IMR-90 (cell line): ENCODE data around the gene FAM76A. TPM values are rescaled to one million over a fixed set of nuclear protein-coding genes. Genes with fewer than 3 reads are reported as not detected.
A peak's percentile ranks its signal among the peaks of the same experiment; 100 is the strongest.

Experiments
- ATAC-seq: fragments of 200-7000 bp; cut with Tn5 transposase; 2 replicates; pipeline ENCODE4 v1.9.1; 2020; ENCODE audit warnings: low read depth, mild to moderate bottlenecking, moderate library complexity
- BruUV-seq: library from RNA; stranded (reverse); fragments of 400-500 nt; replicated peaks from 2 replicates; lab custom pipeline; 2021; lab: Mats Ljungman, UMichigan
- CTCF ChIA-PET: fragments of 300-600 bp; formaldehyde crosslinking; extraction: SDS; loops from one replicate; lab custom pipeline; 2021; ENCODE audit warnings: antibody characterized with exemption; lab: Yijun Ruan, JAX
- POLR2A ChIA-PET: fragments of 300-600 bp; sonication (Branson Sonifier 250); formaldehyde crosslinking; loops from one replicate; lab custom pipeline; 2022; ENCODE audit warnings: antibody characterized with exemption; ENCODE audit not compliant: unreplicated experiment; lab: Charles Lee
- DNase-seq: peaks from one replicate; pipeline ENCODE4 v3.0.0; 2013
- H2AFZ ChIP-seq: replicated peaks from 2 replicates; pipeline ENCODE3; 2013; ENCODE audit warnings: low read length, mild to moderate bottlenecking; ENCODE audit not compliant: poor library complexity
- H2AK5ac ChIP-seq: 2 replicates; pipeline ENCODE4 v1.6.1; 2013; ENCODE audit warnings: low read depth, low read length, inconsistent platforms
- H2AK9ac ChIP-seq: replicated peaks from 2 replicates; pipeline ENCODE3; 2013; ENCODE audit warnings: mild to moderate bottlenecking, low read depth, low read length, moderate library complexity; ENCODE audit not compliant: poor library complexity
- H2BK120ac ChIP-seq: 2 replicates; pipeline ENCODE4 v1.6.1; 2013; ENCODE audit warnings: low read depth, low read length, inconsistent platforms
- H2BK15ac ChIP-seq: 3 replicates; pipeline ENCODE4 v1.6.1; 2013; ENCODE audit warnings: low read depth, low read length, inconsistent platforms
- H2BK20ac ChIP-seq: 2 replicates; pipeline ENCODE4 v1.6.1; 2013; ENCODE audit warnings: low read depth, mild to moderate bottlenecking, inconsistent platforms, low read length, moderate library complexity
- H2BK5ac ChIP-seq: 2 replicates; pipeline ENCODE4 v1.6.1; 2013; ENCODE audit warnings: mild to moderate bottlenecking, low read depth, low read length, inconsistent platforms; ENCODE audit not compliant: poor library complexity, severe bottlenecking
- H3K14ac ChIP-seq: replicated peaks from 2 replicates; pipeline ENCODE4 v1.6.1; 2013; ENCODE audit warnings: low read depth, low read length, inconsistent platforms
- H3K18ac ChIP-seq: 2 replicates; pipeline ENCODE4 v1.6.1; 2013; ENCODE audit warnings: low read depth, low read length, control low read depth
- H3K23ac ChIP-seq: 2 replicates; pipeline ENCODE4 v1.6.1; 2013; ENCODE audit warnings: low read depth, low read length, inconsistent platforms
- H3K27ac ChIP-seq: 2 replicates; pipeline ENCODE4 v1.5.1; 2013; ENCODE audit warnings: mild to moderate bottlenecking, control low read depth, low read length; ENCODE audit not compliant: insufficient read depth
- H3K27me3 ChIP-seq: 2 replicates; pipeline ENCODE4 v1.6.1; 2013; ENCODE audit warnings: low read length; ENCODE audit not compliant: control insufficient read depth, insufficient read depth
- H3K36me3 ChIP-seq: 2 replicates; pipeline ENCODE4 v1.6.1; 2013; ENCODE audit warnings: low read length, mixed read lengths; ENCODE audit not compliant: control insufficient read depth, insufficient read depth
- H3K4ac ChIP-seq: 2 replicates; pipeline ENCODE4 v1.6.1; 2013; ENCODE audit warnings: low read depth, low read length, inconsistent platforms
- H3K4me1 ChIP-seq: 2 replicates; pipeline ENCODE4 v1.6.1; 2013; ENCODE audit warnings: low read length, mixed read lengths; ENCODE audit not compliant: control insufficient read depth, insufficient read depth
- H3K4me2 ChIP-seq: 2 replicates; pipeline ENCODE4 v1.6.1; 2013; ENCODE audit warnings: low read depth, mild to moderate bottlenecking, control low read depth, low read length, moderate library complexity
- H3K4me3 ChIP-seq: 2 replicates; pipeline ENCODE4 v1.5.1; 2013; ENCODE audit warnings: low read depth, mild to moderate bottlenecking, control low read depth, low read length, moderate library complexity; ENCODE audit not compliant: insufficient read depth
- H3K56ac ChIP-seq: 2 replicates; pipeline ENCODE4 v1.6.1; 2013; ENCODE audit warnings: low read length, inconsistent platforms; ENCODE audit not compliant: insufficient read depth; ENCODE audit errors: extremely low read depth
- H3K79me1 ChIP-seq, 2 experiments: 2 replicates each; pipeline ENCODE4 v1.6.1; 2013; ENCODE audit warnings: low read length in 2 of 2, inconsistent platforms in 1 of 2, low read depth in 1 of 2
- H3K9ac ChIP-seq: 2 replicates; pipeline ENCODE4 v1.6.1; 2013; ENCODE audit warnings: low read depth, low read length, control low read depth
- H3K9me1 ChIP-seq: 2 replicates; pipeline ENCODE4 v1.6.1; 2013; ENCODE audit warnings: low read length, inconsistent platforms; ENCODE audit not compliant: insufficient read depth
- H3K9me3 ChIP-seq: 2 replicates; pipeline ENCODE4 v1.6.1; 2013; ENCODE audit warnings: low read length; ENCODE audit not compliant: control insufficient read depth, insufficient read depth
- H4K20me1 ChIP-seq: 2 replicates; pipeline ENCODE4 v1.6.1; 2013; ENCODE audit warnings: low read length, inconsistent platforms; ENCODE audit not compliant: insufficient read depth
- H4K5ac ChIP-seq: 2 replicates; pipeline ENCODE4 v1.6.1; 2013; ENCODE audit warnings: mild to moderate bottlenecking, low read depth, low read length, control low read depth
- H4K8ac ChIP-seq, 2 experiments: 2 replicates each; pipeline ENCODE4 v1.6.1; 2013; ENCODE audit warnings: low read depth in 2 of 2, low read length in 2 of 2, control low read depth in 1 of 2, inconsistent platforms in 1 of 2
- H4K91ac ChIP-seq: 2 replicates; pipeline ENCODE4 v1.6.1; 2013; ENCODE audit warnings: low read depth, low read length, inconsistent platforms; ENCODE audit not compliant: insufficient read depth
- BHLHE40 ChIP-seq: fragments of 150-350 bp; IDR thresholded peaks from 2 replicates; pipeline ENCODE4 v1.6.1; 2016; ENCODE audit warnings: mild to moderate bottlenecking, low read depth, low read length
- MAFK ChIP-seq: IDR thresholded peaks from 2 replicates; pipeline ENCODE4 v1.6.1; 2012; ENCODE audit warnings: low read depth, low read length, improper control_type of control experiment
- RCOR1 ChIP-seq: IDR thresholded peaks from 2 replicates; pipeline ENCODE4 v1.6.1; 2012; ENCODE audit warnings: mild to moderate bottlenecking, low read length, improper control_type of control experiment; ENCODE audit not compliant: insufficient replicate concordance
- USF2 ChIP-seq: fragments of 150-350 bp; IDR thresholded peaks from 2 replicates; pipeline ENCODE4 v1.6.1; 2017; ENCODE audit warnings: mild to moderate bottlenecking, antibody characterized with exemption, low read length, low read depth
- WGBS, 2 experiments: methylation state at CpG; one replicate each; pipeline versions ENCODE4 v1.1.5 to v1.1.7; 2013; ENCODE audit warnings: missing lambda C conversion rate in 2 of 2; ENCODE audit not compliant: insufficient read length in 1 of 2; ENCODE audit errors: extremely low coverage in 2 of 2; 5-methylcytosine and 5-hydroxymethylcytosine counted together
- dilution Hi-C: fragments of 300-500 bp; cut with HindIII; formaldehyde crosslinking; loops from one replicate; pipeline ENCODE4 v1.14.3; 2018; ENCODE audit warnings: low sequenced_read_pairs; ENCODE audit not compliant: unreplicated experiment
- in situ Hi-C: fragments of 300-500 bp; cut with MboI; formaldehyde crosslinking; loops from 3 replicates; pipeline ENCODE4 v1.14.3; 2019; ENCODE audit warnings: low sequenced_read_pairs, inconsistent platforms, mixed read lengths
- intact Hi-C: fragments of 100-400 bp; cut with micrococcal nuclease; formaldehyde crosslinking; loops from 2 replicates; pipeline ENCODE4 v1.10.0; 2022
- polyA plus RNA-seq, 3 experiments: library from polyadenylated mRNA; depleted of rRNA; stranded (reverse); fragments of >200 nt; gene quantifications; 2 replicates each; pipeline ENCODE4 v1.2.3, GENCODE V29; 2012; ENCODE audit warnings: low replicate concordance in 1 of 3
- total RNA-seq: library from RNA; depleted of rRNA; stranded (reverse); fragments of >200 nt; gene quantifications from 2 replicates; pipeline ENCODE4 v1.2.3, GENCODE V29; 2012

The FAM76A gene
- total and polyA plus RNA-seq, 2 of the 4 experiments (the other 2 are of a cell fraction), result 2.3 to 10.0 TPM

GRCh38 chr1:27726173-27727044 lies 648 bp downstream of the FAM76A start:
- H3K18ac ChIP-seq, result peak overlapping the region; percentile 24; the same call in 1 of the 2 replicates
- ChIA-PET CTCF (interaction anchor here (0.5 to 1.5 kb wide), 8 partner anchors 16 to 60 kb away, joined by 3 to 8 read pairs (median 4); partner anchors contain the start of genes IFI6 and STX12), POLR2A (interaction anchor here (0.6 to 1.6 kb wide), 5 partner anchors 46 to 372 kb away, joined by 3 to 11 read pairs (median 4); partner anchors contain the start of genes IFI6, PPP1R8 and STX12)
- peak overlapping the region; percentile 56 for H3K56ac ChIP-seq
- H3K9ac ChIP-seq, result peak overlapping the region; percentile 95
- peak overlapping the region; percentile 16 for H2BK5ac ChIP-seq
- no peaks in the 10 kb centered on the region for H4K20me1 ChIP-seq
- WGBS, 2 experiments, result 0% methylated on average over 14 of the region's 46 CpGs; no CpG with 5 or more reads in 1 of the 2 experiments
- peak overlapping the region; percentile 43 for H3K27ac ChIP-seq
- TF ChIP-seq MAFK (no peak), USF2 (peak; percentile 24; the same call in 1 of the 2 replicates), BHLHE40 (peak; percentile 69), RCOR1 (no peak)
- intact Hi-C loops (loop anchor here (2.0 to 5.0 kb wide), 2 partner anchors 48 to 106 kb away; partner anchors contain the start of gene PPP1R8), in situ Hi-C loops (no loop called here), dilution Hi-C loops (no loop called here)
- DNase-seq, result peak; percentile 20
- H3K9me1 ChIP-seq, result no peaks in the 10 kb centered on the region
- no peaks in the 10 kb centered on the region for H3K27me3 ChIP-seq
- peak overlapping the region; percentile 7 for H3K4ac ChIP-seq
- peak overlapping the region; percentile 99 for H3K4me2 ChIP-seq
- H2AK9ac ChIP-seq, result peak overlapping the region; percentile 57
- 0 out of 2 replicates have a peak overlapping the region, but pooled peaks have one; percentile 14 for H2AK5ac ChIP-seq
- peak overlapping the region; percentile 74 for H3K4me3 ChIP-seq
- peaks cover 4 to 9% of the 10 kb centered on the region in 2 experiments; a peak in 2 of 4 replicates for H3K79me1 ChIP-seq
- H3K36me3 ChIP-seq, result no peaks in the 10 kb centered on the region
- H3K9me3 ChIP-seq, result no peaks in the 10 kb centered on the region
- no peaks in the 10 kb centered on the region for H3K4me1 ChIP-seq
- no peak overlapping the region for H4K91ac ChIP-seq
- no peak overlapping the region for H2BK15ac ChIP-seq
- H2BK120ac ChIP-seq, result no peak overlapping the region
- peak overlapping the region; percentile 89 for H3K14ac ChIP-seq
- no peak overlapping the region for H2BK20ac ChIP-seq
- peak overlapping the region in 1 of 2 experiments; percentile 20; a peak in 2 of 4 replicates for H4K8ac ChIP-seq
- peak; percentile 28 for ATAC-seq
- BruUV-seq, result no TSS peak
- H4K5ac ChIP-seq, result peak overlapping the region; percentile 39; the same call in 1 of the 2 replicates
- peak overlapping the region; percentile 93 for H2AFZ ChIP-seq
- H3K23ac ChIP-seq, result peak overlapping the region; percentile 28
